ENCODE measurements around the gene PLK3.

DNA sequence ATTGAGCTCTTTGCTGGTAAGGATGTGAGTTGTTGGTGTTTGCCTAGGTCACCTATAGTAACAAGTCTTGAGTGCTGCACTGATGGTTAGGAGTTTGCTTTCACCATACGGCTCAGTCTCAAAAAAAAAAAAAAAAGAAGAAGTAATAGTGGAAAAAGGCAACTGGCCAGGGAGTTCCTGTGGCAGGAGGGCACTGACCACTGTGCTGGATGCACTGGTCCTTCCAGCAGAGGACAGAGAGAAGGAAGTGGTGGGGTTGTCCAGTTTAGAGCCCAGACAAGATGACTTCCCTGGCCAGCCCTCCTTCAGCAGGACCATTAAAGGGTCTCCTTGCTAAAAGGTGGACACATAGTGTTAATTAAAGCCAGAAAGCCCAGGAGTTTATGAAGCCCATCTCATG lies 54.8 kb downstream of the PLK3 start:
- TF ChIP-seq, protein P1, sequence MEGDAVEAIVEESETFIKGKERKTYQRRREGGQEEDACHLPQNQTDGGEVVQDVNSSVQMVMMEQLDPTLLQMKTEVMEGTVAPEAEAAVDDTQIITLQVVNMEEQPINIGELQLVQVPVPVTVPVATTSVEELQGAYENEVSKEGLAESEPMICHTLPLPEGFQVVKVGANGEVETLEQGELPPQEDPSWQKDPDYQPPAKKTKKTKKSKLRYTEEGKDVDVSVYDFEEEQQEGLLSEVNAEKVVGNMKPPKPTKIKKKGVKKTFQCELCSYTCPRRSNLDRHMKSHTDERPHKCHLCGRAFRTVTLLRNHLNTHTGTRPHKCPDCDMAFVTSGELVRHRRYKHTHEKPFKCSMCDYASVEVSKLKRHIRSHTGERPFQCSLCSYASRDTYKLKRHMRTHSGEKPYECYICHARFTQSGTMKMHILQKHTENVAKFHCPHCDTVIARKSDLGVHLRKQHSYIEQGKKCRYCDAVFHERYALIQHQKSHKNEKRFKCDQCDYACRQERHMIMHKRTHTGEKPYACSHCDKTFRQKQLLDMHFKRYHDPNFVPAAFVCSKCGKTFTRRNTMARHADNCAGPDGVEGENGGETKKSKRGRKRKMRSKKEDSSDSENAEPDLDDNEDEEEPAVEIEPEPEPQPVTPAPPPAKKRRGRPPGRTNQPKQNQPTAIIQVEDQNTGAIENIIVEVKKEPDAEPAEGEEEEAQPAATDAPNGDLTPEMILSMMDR (IDR thresholded peaks at IDR 0.05), result no peak
- TF ChIP-seq POLR2A (IDR thresholded peaks at IDR 0.05), result no peak
